ENCODE data around the gene FMC1. TPM values are rescaled to one million over a fixed set of nuclear protein-coding genes. Genes with fewer than 3 reads are reported as not detected.
"Not testable (repeated sequence)": the region's sequence is repeated elsewhere in the genome, so short reads cannot be mapped to it uniquely, and the experiment has no call there.

The FMC1 gene
- 33.1 TPM for polyA plus RNA-seq (2012; ENCODE audit: insufficient read depth, insufficient read length)

- peak within 1 kb of the TSS; percentile 95 for H3K4me3 ChIP-seq (ENCODE audit: low read length)
- DNase-seq (ENCODE audit: low read depth, low spot score), result peak; percentile 86
Observed at GRCh38 chr7:139341058-139341775, at the start of gene FMC1. Gene FMC1 (plus strand): TSS chr7:139341337. CDS start chr7:139341385, 48 bp downstream.

GRCh38 chr7:139292821-139293220 lies 48.3 kb upstream of the FMC1 start:
- no peak overlapping the region for H3K4me3 ChIP-seq (ENCODE audit: low read length)
- DNase-seq (ENCODE audit: low read depth, low spot score), result no peak

GRCh38 chr7:139293534-139293933 lies 47.6 kb upstream of the FMC1 start:
- no peak for DNase-seq (ENCODE audit: low read depth, low spot score)
- H3K4me3 ChIP-seq (ENCODE audit: low read length), result no peak overlapping the region

GRCh38 chr7:139294241-139294640 lies 46.9 kb upstream of the FMC1 start:
- DNase-seq (ENCODE audit: low read depth, low spot score), result no peak
- no peak overlapping the region for H3K4me3 ChIP-seq (ENCODE audit: low read length)

- no peak overlapping the region for H3K4me3 ChIP-seq (ENCODE audit: low read length)
- DNase-seq (ENCODE audit: low read depth, low spot score), result no peak
Observed at GRCh38 chr7:139294951-139295575, 46.1 kb upstream of the FMC1 start.

GRCh38 chr7:139297795-139298194 lies 43.3 kb upstream of the FMC1 start:
- no peak overlapping the region for H3K4me3 ChIP-seq (ENCODE audit: low read length)
- DNase-seq (ENCODE audit: low read depth, low spot score), result no peak

- H3K4me3 ChIP-seq (ENCODE audit: low read length), result no peak overlapping the region
Observed at GRCh38 chr7:139299296-139299695, 41.8 kb upstream of the FMC1 start.

GRCh38 chr7:139300390-139300789 lies 40.7 kb upstream of the FMC1 start:
- no peak overlapping the region for H3K4me3 ChIP-seq (ENCODE audit: low read length)
- no peak for DNase-seq (ENCODE audit: low read depth, low spot score)

More at GRCh38 chr7:139299296-139299695, 41.8 kb upstream of the FMC1 start:
- DNase-seq (ENCODE audit: low read depth, low spot score), result no peak

GRCh38 chr7:139304517-139304916 lies 36.6 kb upstream of the FMC1 start:
- H3K4me3 ChIP-seq (ENCODE audit: low read length), result no peak overlapping the region
- no peak for DNase-seq (ENCODE audit: low read depth, low spot score)

- no peak for DNase-seq (ENCODE audit: low read depth, low spot score)
- no peak overlapping the region for H3K4me3 ChIP-seq (ENCODE audit: low read length)
Observed at GRCh38 chr7:139317939-139318505, 23.1 kb upstream of the FMC1 start.

GRCh38 chr7:139321071-139321745 lies 19.9 kb upstream of the FMC1 start:
- H3K4me3 ChIP-seq (ENCODE audit: low read length), result no peak overlapping the region
- DNase-seq (ENCODE audit: low read depth, low spot score), result no peak

- H3K4me3 ChIP-seq (ENCODE audit: low read length), result not testable (repeated sequence)
Observed at GRCh38 chr7:139324709-139325108, 16.4 kb upstream of the FMC1 start.

GRCh38 chr7:139328375-139328774 lies 12.8 kb upstream of the FMC1 start:
- DNase-seq (ENCODE audit: low read depth, low spot score), result no peak
- no peak overlapping the region for H3K4me3 ChIP-seq (ENCODE audit: low read length)

More at GRCh38 chr7:139324709-139325108, 16.4 kb upstream of the FMC1 start:
- DNase-seq (ENCODE audit: low read depth, low spot score), result not testable (repeated sequence)

- H3K4me3 ChIP-seq (ENCODE audit: low read length), result no peak overlapping the region
- no peak for DNase-seq (ENCODE audit: low read depth, low spot score)
Observed at GRCh38 chr7:139329119-139329518, 12.0 kb upstream of the FMC1 start.

GRCh38 chr7:139330333-139331030 lies 10.7 kb upstream of the FMC1 start:
- no peak for DNase-seq (ENCODE audit: low read depth, low spot score)
- no peak overlapping the region for H3K4me3 ChIP-seq (ENCODE audit: low read length)

GRCh38 chr7:139332697-139333359 lies 8.3 kb upstream of the FMC1 start:
- no peak overlapping the region for H3K4me3 ChIP-seq (ENCODE audit: low read length)

GRCh38 chr7:139333443-139333842 lies 7.7 kb upstream of the FMC1 start:
- not testable (repeated sequence) for DNase-seq (ENCODE audit: low read depth, low spot score); H3K4me3 ChIP-seq (ENCODE audit: low read length)

More at GRCh38 chr7:139332697-139333359, 8.3 kb upstream of the FMC1 start:
- no peak for DNase-seq (ENCODE audit: low read depth, low spot score)

- no peak overlapping the region for H3K4me3 ChIP-seq (ENCODE audit: low read length)
- no peak for DNase-seq (ENCODE audit: low read depth, low spot score)
Observed at GRCh38 chr7:139334399-139335150, 6.6 kb upstream of the FMC1 start.
